GM21423 (cell line): ENCODE results near the gene MOB1A.
A peak's percentile ranks its signal among the peaks of the same experiment; 100 is the strongest.
"Not testable (repeated sequence)": the region's sequence is repeated elsewhere in the genome, so short reads cannot be mapped to it uniquely, and the experiment has no call there.

Experiments used
- ATAC-seq: cut with Tn5 transposase; IDR thresholded peaks from one replicate; pipeline ENCODE4 v1.9.1; 2021; ENCODE audit warnings: mild to moderate bottlenecking, moderate library complexity; ENCODE audit not compliant: unreplicated experiment

The MOB1A gene

GRCh38 chr2:74199275-74199701 lies 20.6 kb upstream of the MOB1A start:
- no peak for ATAC-seq

GRCh38 chr2:74198461-74199274 lies 20.0 kb upstream of the MOB1A start, which contains the start of gene MTHFD2:
MTHFD2 (plus strand) TSS chr2:74198615; CDS start chr2:74198642, 27 bp downstream.
- peak; percentile 83 for ATAC-seq

GRCh38 chr2:74198023-74198460 lies 19.4 kb upstream of the MOB1A start:
- no peak for ATAC-seq

- no peak for ATAC-seq
Observed at GRCh38 chr2:74197049-74197448, 18.4 kb upstream of the MOB1A start.

- ATAC-seq = no peak
Observed at GRCh38 chr2:74194799-74195198, 16.1 kb upstream of the MOB1A start.

GRCh38 chr2:74191596-74192380 lies 13.1 kb upstream of the MOB1A start:
- no peak for ATAC-seq

- no peak for ATAC-seq
Observed at GRCh38 chr2:74188696-74189095, 10.0 kb upstream of the MOB1A start.

GRCh38 chr2:74188018-74188601 lies 9.4 kb upstream of the MOB1A start:
- ATAC-seq = no peak

GRCh38 chr2:74186706-74187105 lies 8.0 kb upstream of the MOB1A start:
- ATAC-seq = not testable (repeated sequence)

GRCh38 chr2:74186038-74186437 lies 7.4 kb upstream of the MOB1A start:
- peak; percentile 63 for ATAC-seq

GRCh38 chr2:74183878-74184277 lies 5.2 kb upstream of the MOB1A start:
- ATAC-seq = no peak

GRCh38 chr2:74181739-74182138 lies 3.1 kb upstream of the MOB1A start:
- ATAC-seq = peak; percentile 22

- peak; percentile 6 for ATAC-seq
Observed at GRCh38 chr2:74179063-74179865, 585 bp upstream of the MOB1A start.

GRCh38 chr2:74177696-74178095 lies 983 bp downstream of the MOB1A start:
- ATAC-seq = no peak

GRCh38 chr2:74174909-74175308 lies 3.8 kb downstream of the MOB1A start:
- ATAC-seq = no peak

- no peak for ATAC-seq
Observed at GRCh38 chr2:74168739-74169138, 9.9 kb downstream of the MOB1A start.

- no peak for ATAC-seq
Observed at GRCh38 chr2:74164761-74165160, 13.9 kb downstream of the MOB1A start.

- no peak for ATAC-seq
Observed at GRCh38 chr2:74162951-74163350, 15.7 kb downstream of the MOB1A start.

- no peak for ATAC-seq
Observed at GRCh38 chr2:74155830-74156229, 22.8 kb downstream of the MOB1A start.

GRCh38 chr2:74152954-74153353 lies 25.7 kb downstream of the MOB1A start:
- ATAC-seq = no peak
